Measurements from ENCODE around the gene TECRL. TPM values are rescaled to one million over a fixed set of nuclear protein-coding genes. Genes with fewer than 3 reads are reported as not detected.

The TECRL gene
- total RNA-seq, 1 donor from 2014 or later, result not detected

GRCh38 chr4:64359489-64359888 lies 49.8 kb downstream of the TECRL start:
- no peak for DNase-seq (ENCODE audit: low spot score)
- Mint-ChIP-seq H3K9me3 (no peaks in the 10 kb centered on the region), H3K4me3 (no peak overlapping the region), H3K36me3 (no peaks in the 10 kb centered on the region), H3K4me1 (no peaks in the 10 kb centered on the region), H3K27ac (no peak overlapping the region), H3K27me3 (ENCODE audit: insufficient read depth, low read depth) (peaks cover 2% of the 10 kb centered on the region)
- Histone ChIP-seq H3K79me2 (ENCODE audit: low read depth) (no peaks in the 10 kb centered on the region), H3K36me3 (no peaks in the 10 kb centered on the region), H3K9me3 (ENCODE audit: low read depth) (no peaks in the 10 kb centered on the region), H3K27me3 (no peaks in the 10 kb centered on the region), H3F3A (ENCODE audit: low read depth) (no peaks in the 10 kb centered on the region), H2AFZ (replicated peaks) (no peak overlapping the region), H3K4me3 (no peak overlapping the region), H3K9ac (no peak overlapping the region), H3K4me2 (no peak overlapping the region), H3K4me1 (no peaks in the 10 kb centered on the region), H4K20me1 (ENCODE audit: low read depth) (no peaks in the 10 kb centered on the region), H3K27ac (no peak overlapping the region)
- TF ChIP-seq CTCF (IDR thresholded peaks at IDR 0.05) (no peak), EZH2phosphoT487 (IDR thresholded peaks at IDR 0.05) (no peak), EZH2 (IDR thresholded peaks at IDR 0.05) (no peak)

GRCh38 chr4:64353904-64354303 lies 55.3 kb downstream of the TECRL start:
- Mint-ChIP-seq H3K36me3 (no peaks in the 10 kb centered on the region), H3K4me1 (no peaks in the 10 kb centered on the region), H3K27me3 (ENCODE audit: insufficient read depth, low read depth) (no peaks in the 10 kb centered on the region), H3K9me3 (no peaks in the 10 kb centered on the region), H3K4me3 (no peak overlapping the region), H3K27ac (no peak overlapping the region)
- Histone ChIP-seq H3K4me3 (no peak overlapping the region), H3K27me3 (no peaks in the 10 kb centered on the region), H3K9me3 (ENCODE audit: low read depth) (no peaks in the 10 kb centered on the region), H3K27ac (no peak overlapping the region), H3F3A (ENCODE audit: low read depth) (no peaks in the 10 kb centered on the region), H3K9ac (no peak overlapping the region), H3K36me3 (no peaks in the 10 kb centered on the region), H3K4me1 (no peaks in the 10 kb centered on the region), H3K79me2 (ENCODE audit: low read depth) (no peaks in the 10 kb centered on the region), H2AFZ (replicated peaks) (no peak overlapping the region), H4K20me1 (ENCODE audit: low read depth) (no peaks in the 10 kb centered on the region), H3K4me2 (no peak overlapping the region)
- DNase-seq (ENCODE audit: low spot score), result no peak
- TF ChIP-seq EZH2phosphoT487 (IDR thresholded peaks at IDR 0.05) (no peak), CTCF (IDR thresholded peaks at IDR 0.05) (no peak), EZH2 (IDR thresholded peaks at IDR 0.05) (no peak)

- Mint-ChIP-seq H3K27ac (no peak overlapping the region), H3K27me3 (ENCODE audit: insufficient read depth, low read depth) (peaks cover 3% of the 10 kb centered on the region), H3K9me3 (no peaks in the 10 kb centered on the region), H3K36me3 (no peaks in the 10 kb centered on the region), H3K4me1 (no peaks in the 10 kb centered on the region), H3K4me3 (no peak overlapping the region)
- no peaks in the 10 kb centered on the region for H3F3A ChIP-seq (ENCODE audit: low read depth)
- no peak overlapping the region for H3K27ac ChIP-seq
- TF ChIP-seq EZH2phosphoT487 (IDR thresholded peaks at IDR 0.05), result no peak
- TF ChIP-seq EZH2 (IDR thresholded peaks at IDR 0.05), result no peak
- TF ChIP-seq CTCF (IDR thresholded peaks at IDR 0.05), result no peak
- no peaks in the 10 kb centered on the region for H3K27me3 ChIP-seq
- H3K4me1 ChIP-seq, result no peaks in the 10 kb centered on the region
- no peak overlapping the region for H3K4me2 ChIP-seq
- H3K9ac ChIP-seq, result no peak overlapping the region
- H3K79me2 ChIP-seq (ENCODE audit: low read depth), result no peaks in the 10 kb centered on the region
- H2AFZ ChIP-seq (replicated peaks), result peak overlapping the region; percentile 63
- no peaks in the 10 kb centered on the region for H3K9me3 ChIP-seq (ENCODE audit: low read depth)
- no peaks in the 10 kb centered on the region for H3K36me3 ChIP-seq
- DNase-seq (ENCODE audit: low spot score), result no peak
- no peak overlapping the region for H3K4me3 ChIP-seq
- no peaks in the 10 kb centered on the region for H4K20me1 ChIP-seq (ENCODE audit: low read depth)
Measured at GRCh38 chr4:64341711-64342110, 67.5 kb downstream of the TECRL start.

Data from neural progenitor cell (in vitro differentiated cells).